AG04450 (cell line): Measurements from ENCODE around the gene ZNF827. TPM values are rescaled to one million over a fixed set of nuclear protein-coding genes. Genes with fewer than 3 reads are reported as not detected.
A peak's percentile ranks its signal among the peaks of the same experiment; 100 is the strongest.

Experiments used
- CTCF ChIA-PET: fragments of 300-600, 350-600 bp; formaldehyde crosslinking; extraction: SDS; loops from one replicate; lab custom pipeline; 2022; ENCODE audit warnings: antibody characterized with exemption, inconsistent platforms; lab: Charles Lee
- POLR2A ChIA-PET: fragments of 350-600 bp; formaldehyde crosslinking; extraction: SDS; loops from one replicate; lab custom pipeline; 2021; ENCODE audit warnings: antibody characterized with exemption, inconsistent platforms; lab: Yijun Ruan, JAX
- DNase-seq: peaks from one replicate; pipeline ENCODE4 v3.0.0-alpha.2; 2011; ENCODE audit warnings: low read depth, low spot score
- H3K27ac ChIP-seq: one replicate; pipeline ENCODE4 v1.5.1; 2012; ENCODE audit warnings: low read depth, low read length, control low read depth
- H3K27me3 ChIP-seq: one replicate; pipeline ENCODE4 v1.6.0; 2012; ENCODE audit warnings: low read length; ENCODE audit not compliant: control insufficient read depth, insufficient read depth
- H3K4me3 ChIP-seq: 2 replicates; pipeline ENCODE4 v1.5.1; 2011; ENCODE audit warnings: mild to moderate bottlenecking, low read depth, low read length, control low read depth
- H3K9me3 ChIP-seq: 2 replicates; pipeline ENCODE4 v1.5.1; 2012; ENCODE audit warnings: low read length; ENCODE audit not compliant: control insufficient read depth, insufficient read depth
- polyA plus RNA-seq: library from polyadenylated mRNA; depleted of rRNA; stranded (reverse); fragments of >200 nt; gene quantifications from 2 replicates; pipeline ENCODE4 v1.2.3, GENCODE V29; 2011
- TF ChIP-seq, protein P1 (sequence below): IDR thresholded peaks from 2 replicates; pipeline ENCODE4 v1.5.1; 2011; ENCODE audit warnings: low read depth, low read length, control low read depth, inconsistent platforms

ZNF827 gene
- polyA plus RNA-seq, 1 experiment = 9.8 TPM

DNA sequence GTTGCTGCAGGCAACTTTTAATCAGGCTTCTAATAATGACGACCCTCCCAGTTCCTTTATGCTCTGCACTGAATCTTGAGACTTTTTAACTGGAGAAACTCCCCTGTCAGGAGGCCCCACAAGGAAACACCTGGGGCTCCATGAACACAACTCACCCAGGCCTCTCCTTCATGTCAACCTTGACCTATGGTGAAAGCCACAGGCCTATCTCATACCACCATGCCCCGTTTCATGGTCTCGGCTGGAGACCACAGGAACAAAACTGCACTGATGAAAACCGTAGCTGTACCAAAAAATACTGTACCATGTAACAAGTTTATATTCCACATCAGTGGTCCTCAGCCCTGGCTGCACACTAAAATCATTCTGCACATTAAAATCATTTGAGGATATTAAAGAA, 57.0 kb downstream of the ZNF827 start:
- H3K9me3 ChIP-seq = no peaks in the 10 kb centered on the region
- no peak overlapping the region for H3K27ac ChIP-seq
- no peak for DNase-seq
- CTCF ChIA-PET = no interaction called here
- no peak overlapping the region for H3K4me3 ChIP-seq
- H3K27me3 ChIP-seq = no peaks in the 10 kb centered on the region
- TF ChIP-seq, protein P1, sequence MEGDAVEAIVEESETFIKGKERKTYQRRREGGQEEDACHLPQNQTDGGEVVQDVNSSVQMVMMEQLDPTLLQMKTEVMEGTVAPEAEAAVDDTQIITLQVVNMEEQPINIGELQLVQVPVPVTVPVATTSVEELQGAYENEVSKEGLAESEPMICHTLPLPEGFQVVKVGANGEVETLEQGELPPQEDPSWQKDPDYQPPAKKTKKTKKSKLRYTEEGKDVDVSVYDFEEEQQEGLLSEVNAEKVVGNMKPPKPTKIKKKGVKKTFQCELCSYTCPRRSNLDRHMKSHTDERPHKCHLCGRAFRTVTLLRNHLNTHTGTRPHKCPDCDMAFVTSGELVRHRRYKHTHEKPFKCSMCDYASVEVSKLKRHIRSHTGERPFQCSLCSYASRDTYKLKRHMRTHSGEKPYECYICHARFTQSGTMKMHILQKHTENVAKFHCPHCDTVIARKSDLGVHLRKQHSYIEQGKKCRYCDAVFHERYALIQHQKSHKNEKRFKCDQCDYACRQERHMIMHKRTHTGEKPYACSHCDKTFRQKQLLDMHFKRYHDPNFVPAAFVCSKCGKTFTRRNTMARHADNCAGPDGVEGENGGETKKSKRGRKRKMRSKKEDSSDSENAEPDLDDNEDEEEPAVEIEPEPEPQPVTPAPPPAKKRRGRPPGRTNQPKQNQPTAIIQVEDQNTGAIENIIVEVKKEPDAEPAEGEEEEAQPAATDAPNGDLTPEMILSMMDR = no peak
- POLR2A ChIA-PET = no interaction called here

DNA sequence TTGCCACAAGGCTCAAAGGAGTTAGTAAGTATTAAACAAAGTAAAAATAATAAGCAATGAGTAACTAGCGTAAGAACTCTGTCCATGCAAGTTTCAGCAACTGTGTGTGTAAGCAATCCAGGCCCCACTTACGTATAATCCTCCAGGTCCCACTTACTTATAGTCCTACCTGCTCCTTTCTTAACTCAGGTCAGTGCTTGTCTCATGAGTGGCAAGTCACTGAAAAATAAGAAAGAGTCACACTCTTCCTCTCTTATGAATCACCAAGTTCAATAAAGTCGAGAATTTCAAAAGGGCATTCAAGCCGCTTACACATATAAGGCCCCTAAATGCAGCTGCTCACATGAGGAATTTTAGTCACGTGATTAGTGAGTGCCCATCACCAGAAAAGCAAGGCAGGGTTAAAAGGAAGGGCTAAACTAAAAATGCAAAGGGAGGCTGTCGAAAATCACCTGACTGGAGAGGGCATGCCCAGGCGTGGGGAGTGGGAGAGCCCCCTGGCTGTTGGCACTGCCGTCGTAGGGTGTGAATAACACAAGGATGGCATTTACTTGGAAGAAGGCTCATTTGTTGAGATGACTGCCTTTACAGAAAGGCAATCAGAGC, 58.2 kb downstream of the ZNF827 start:
- POLR2A ChIA-PET = no interaction called here
- TF ChIP-seq, protein P1 = no peak

DNA sequence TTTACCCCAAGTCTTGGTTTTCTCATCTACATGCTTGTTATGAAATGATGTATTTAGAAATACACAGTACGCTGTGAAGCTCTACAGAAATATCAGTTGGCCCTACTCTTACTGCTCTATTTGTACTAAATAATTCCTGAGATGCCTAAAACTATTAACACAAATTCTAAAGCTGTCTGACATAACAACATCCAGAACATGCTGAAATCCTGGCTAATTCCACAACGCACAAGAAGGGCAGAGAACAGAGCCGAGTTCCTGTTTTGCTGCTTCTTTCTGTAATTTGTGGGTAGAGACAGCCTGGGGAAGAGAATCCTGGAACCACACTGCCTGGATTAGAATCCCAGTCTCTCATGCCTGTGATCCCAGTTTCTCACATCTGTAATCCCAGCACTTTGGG, 59.0 kb downstream of the ZNF827 start:
- no peak overlapping the region for H3K4me3 ChIP-seq
- H3K27ac ChIP-seq = no peak overlapping the region
- TF ChIP-seq, protein P1 = no peak
- H3K27me3 ChIP-seq = no peaks in the 10 kb centered on the region
- CTCF ChIA-PET = interaction anchor here (2.2 kb wide), 1 partner anchor 10 kb away, joined by 11 read pairs; no protein-coding TSS in a partner anchor
- POLR2A ChIA-PET = no interaction called here
- DNase-seq = no peak
- H3K9me3 ChIP-seq = no peaks in the 10 kb centered on the region

More for the DNA sequence above, 58.2 kb downstream of the ZNF827 start:
- Histone ChIP-seq H3K9me3 (no peaks in the 10 kb centered on the region), H3K4me3 (no peak overlapping the region), H3K27ac (no peak overlapping the region), H3K27me3 (no peaks in the 10 kb centered on the region)
- DNase-seq = no peak
- CTCF ChIA-PET = no interaction called here

DNA sequence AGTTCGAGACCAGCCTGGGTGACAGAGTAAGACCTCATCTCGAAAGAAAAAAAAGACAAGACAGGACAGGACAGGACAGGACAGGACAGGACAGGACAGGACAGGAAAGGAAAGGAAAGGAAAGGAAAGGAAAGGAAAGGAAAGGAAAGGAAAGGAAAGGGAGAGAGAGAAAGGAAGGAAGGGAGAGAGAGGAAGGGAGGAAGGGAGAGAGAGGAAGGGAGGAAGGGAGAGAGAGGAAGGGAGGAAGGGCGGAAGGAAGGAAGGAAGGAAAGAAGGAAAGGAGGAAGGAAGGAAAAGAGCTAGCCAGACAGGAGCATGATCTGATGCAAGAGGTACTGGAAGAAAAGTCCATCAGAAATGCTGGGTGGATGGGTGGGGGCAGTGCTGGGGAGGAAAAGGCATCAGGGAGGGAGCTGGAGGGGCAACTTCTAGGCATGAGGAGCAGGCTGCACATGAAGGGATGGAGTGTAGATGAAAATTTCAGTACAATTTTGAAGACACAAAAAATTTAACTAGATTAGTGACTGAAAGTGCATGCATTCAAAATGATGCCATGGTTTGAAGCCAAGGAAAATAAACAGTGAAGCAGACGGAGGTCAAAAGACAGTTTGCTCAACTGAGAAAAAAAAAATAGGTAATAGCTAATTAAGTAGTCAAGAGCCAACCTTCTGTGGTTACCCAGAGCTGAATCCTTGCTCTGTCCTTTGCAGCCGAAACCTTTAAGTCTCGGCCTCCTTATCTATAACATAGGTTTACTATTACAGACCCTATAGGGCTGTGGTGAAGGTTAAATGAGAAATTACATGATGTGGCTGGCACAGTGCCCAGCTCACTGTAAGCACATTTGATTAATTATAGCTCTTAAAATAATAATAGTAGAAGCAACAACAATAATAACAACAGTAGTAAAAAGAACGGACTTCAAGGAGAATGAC, 59.9 kb downstream of the ZNF827 start:
- ChIA-PET POLR2A (interaction anchor here (0.9 kb wide), 1 partner anchor 9 kb away, joined by 4 read pairs; no protein-coding TSS in a partner anchor), CTCF (interaction anchor here (2.2 kb wide), 1 partner anchor 10 kb away, joined by 11 read pairs; no protein-coding TSS in a partner anchor)
- Histone ChIP-seq H3K9me3 (no peaks in the 10 kb centered on the region), H3K4me3 (no peak overlapping the region), H3K27me3 (no peaks in the 10 kb centered on the region), H3K27ac (no peak overlapping the region)
- TF ChIP-seq, protein P1 = no peak
- DNase-seq = peak; percentile 33
